Pancreas (tissue), 10 donors: ENCODE results near the gene FANCC. TPM values are rescaled to one million over a fixed set of nuclear protein-coding genes. Genes with fewer than 3 reads are reported as not detected.

Experiments used
- ATAC-seq, 4 donors: fragments of 200-7000 bp; cut with Tn5 transposase; one replicate each; pipeline versions ENCODE4 v1.8.0 to v1.9.1; 2020; ENCODE audit warnings: mild to moderate bottlenecking in 4 of 4, moderate library complexity in 4 of 4
- DNase-seq, 6 donors: peaks; one replicate each; pipeline ENCODE4 v3.0.0-alpha.2; 2020
- FAIRE-seq: peaks from 2 replicates; lab custom pipeline; 2012; peaks lifted over from hg19 to GRCh38; lab: Jason Lieb, UNC
- H3K27ac ChIP-seq, 4 donors: fragments of 200-600 bp; sonication (generic); 1 replicate in 3 of 4; 2 replicates in 1 of 4; pipeline versions ENCODE4 v1.5.0 to v1.8.0; 2020
- H3K27me3 ChIP-seq, 4 donors: fragments of 200-600 bp; one replicate each; pipeline ENCODE4 v1.8.0; 2021
- H3K36me3 ChIP-seq, 3 donors: fragments of 200-600 bp; sonication (generic) in 1 of 3; one replicate each; pipeline versions ENCODE4 v1.5.0 to v1.8.0; 2020 to 2021
- H3K4me1 ChIP-seq, 3 donors: fragments of 200-600 bp; one replicate each; pipeline ENCODE4 v1.8.0; 2021
- H3K4me3 ChIP-seq, 4 donors: fragments of 200-600 bp; sonication (generic) in 2 of 4; one replicate each; pipeline versions ENCODE4 v1.5.0 to v1.8.0; 2020 to 2021
- H3K9me3 ChIP-seq, 4 donors: fragments of 200-600 bp; one replicate each; pipeline ENCODE4 v1.8.0; 2021
- CTCF ChIP-seq, 4 donors: fragments of 200-600 bp; sonication (generic) in 3 of 4; IDR thresholded peaks; one replicate each; pipeline versions ENCODE4 v1.5.0 to v1.8.0; 2021; ENCODE audit warnings: antibody characterized with exemption in 4 of 4
- WGBS, 2 donors: extraction: QIAGEN DNeasy Blood & Tissue Kit; methylation state at CpG; one replicate each; pipeline ENCODE4 v1.1.7; 2013; 5-methylcytosine and 5-hydroxymethylcytosine counted together
- intact Hi-C, 3 donors: fragments of 100-400 bp; cut with DNase I; formaldehyde crosslinking; loops; one replicate each; pipeline versions ENCODE4 v1.11.1 to v1.14.2; 2022
- polyA plus RNA-seq, 2 donors: library from polyadenylated mRNA; stranded (reverse); fragments of 200-250 nt; gene quantifications; one replicate each; pipeline ENCODE4 v1.2.3, GENCODE V29; 2013
- total RNA-seq, 6 donors: library from RNA; stranded (reverse); fragmentation: NEBNext Ultra II Directional in 4 of 6; extraction: Animal tissue kit (Norgen Biotek cat#: 25700) in 4 of 6; gene quantifications; one replicate each; pipeline versions ENCODE4 v1.2.1 to v1.2.4, GENCODE V29; 2021 to 2023
- donor health status: healthy with polysubstance abuse.
- donor health status: DM: no; HTN: no; CAD: no; lungs with moderate emphysema.
- donor health status: DM: no; HTN: no; CAD: no.
- donor health status: control.
- donor health status: control.
- donor health status: Bipolar disorder and iron deficiency.
- donor health status: DM: yes; HTN: yes; CAD: no.
- donor health status: DM: no; HTN: no; CAD: no.
- donor health status: DM: no; HTN: no; CAD: no.
- donor health status: DM: yes; HTN: yes; CAD: no.

Gene FANCC
- total and polyA plus RNA-seq, 8 donors = 3.8 to 9.9 (median 4.6) TPM

- ATAC-seq (no peak), DNase-seq (no peak), FAIRE-seq (no peak)
- Histone ChIP-seq H3K4me3 (no peak overlapping the region), H3K9me3 (no peaks in the 10 kb centered on the region), H3K36me3 (peaks cover 10 to 80% (median 35%) of the 10 kb centered on the region in 3 donors), H3K27ac (no peak overlapping the region), H3K27me3 (no peaks in the 10 kb centered on the region), H3K4me1 (peaks cover 15 to 22% (median 16%) of the 10 kb centered on the region in 3 donors)
- intact Hi-C loops = no loop called here
- WGBS, 2 donors = 78 to 86% methylated on average over 19 of the region's 19 CpGs
- TF ChIP-seq CTCF (IDR thresholded peaks at IDR 0.05) = no peak
Observed at GRCh38 chr9:95081998-95082397, 235.5 kb downstream of the FANCC start.

GRCh38 chr9:95080961-95081647 is 236.4 kb downstream of the FANCC start:
- 86 to 93% methylated on average over 20 of the region's 20 CpGs for WGBS, 2 donors
- Histone ChIP-seq H3K27ac (no peak overlapping the region), H3K4me3 (no peak overlapping the region), H3K36me3 (peaks cover 10 to 76% (median 27%) of the 10 kb centered on the region in 3 donors), H3K9me3 (no peaks in the 10 kb centered on the region), H3K4me1 (peaks cover 24 to 31% (median 25%) of the 10 kb centered on the region in 3 donors), H3K27me3 (no peaks in the 10 kb centered on the region)
- no peak for TF ChIP-seq CTCF (IDR thresholded peaks at IDR 0.05)
- no peak for FAIRE-seq
- ATAC-seq = no peak
- intact Hi-C loops = no loop called here
- peak in 1 of 6 donors; percentile 50 for DNase-seq

- no peak for DNase-seq
- Histone ChIP-seq H3K4me1 (peaks cover 28 to 39% (median 32%) of the 10 kb centered on the region in 3 donors), H3K4me3 (no peak overlapping the region), H3K36me3 (peaks cover 10 to 70% (median 25%) of the 10 kb centered on the region in 3 donors), H3K27ac (no peak overlapping the region), H3K9me3 (no peaks in the 10 kb centered on the region), H3K27me3 (no peaks in the 10 kb centered on the region)
- no peak for TF ChIP-seq CTCF (IDR thresholded peaks at IDR 0.05)
- FAIRE-seq = no peak
- ATAC-seq = no peak
- intact Hi-C loops = no loop called here
- 80 to 86% methylated on average over 10 of the region's 10 CpGs for WGBS, 2 donors
Observed at GRCh38 chr9:95079461-95079860, 238.0 kb downstream of the FANCC start.

- peaks cover 33 to 44% (median 37%) of the 10 kb centered on the region in 3 donors for H3K4me1 ChIP-seq
- ATAC-seq (peak in 2 of 4 donors; percentile 39 to 41), DNase-seq (peak in 2 of 6 donors; percentile 19 to 37), FAIRE-seq (no peak)
- intact Hi-C loops = no loop called here
- peak overlapping the region in 2 of 4 donors; percentile 17 for H3K27ac ChIP-seq
- no peak for TF ChIP-seq CTCF (IDR thresholded peaks at IDR 0.05)
- H3K9me3 ChIP-seq = no peaks in the 10 kb centered on the region
- H3K4me3 ChIP-seq = no peak overlapping the region
- peaks cover 10 to 66% (median 25%) of the 10 kb centered on the region in 3 donors for H3K36me3 ChIP-seq
- H3K27me3 ChIP-seq = no peaks in the 10 kb centered on the region
- WGBS, 2 donors = 22 to 27% methylated on average over 6 of the region's 6 CpGs
Observed at GRCh38 chr9:95078939-95079338, 238.6 kb downstream of the FANCC start.

- ATAC-seq = no peak
- DNase-seq = peak in 1 of 6 donors; percentile 6
- TF ChIP-seq CTCF (IDR thresholded peaks at IDR 0.05) = no peak
- Histone ChIP-seq H3K36me3 (peaks cover 10 to 64% (median 25%) of the 10 kb centered on the region in 3 donors), H3K4me3 (no peak overlapping the region), H3K9me3 (no peaks in the 10 kb centered on the region), H3K27me3 (no peaks in the 10 kb centered on the region), H3K4me1 (peaks cover 35 to 45% (median 38%) of the 10 kb centered on the region in 3 donors), H3K27ac (peak overlapping the region in 2 of 4 donors; percentile 1 to 17)
- no peak for FAIRE-seq
- intact Hi-C loops = no loop called here
- WGBS, 2 donors = 69 to 76% methylated on average over 12 of the region's 12 CpGs
Observed at GRCh38 chr9:95078511-95078910, 239.0 kb downstream of the FANCC start.
